GM21528 (cell line): Measurements from ENCODE around the gene TMEM217.
"Not testable (repeated sequence)": the region's sequence is repeated elsewhere in the genome, so short reads cannot be mapped to it uniquely, and the experiment has no call there.

Experiments
- ATAC-seq: cut with Tn5 transposase; IDR thresholded peaks from one replicate; pipeline ENCODE4 v1.9.1; 2021; ENCODE audit warnings: mild to moderate bottlenecking, moderate library complexity; ENCODE audit not compliant: unreplicated experiment, low FRiP score

Gene TMEM217

DNA sequence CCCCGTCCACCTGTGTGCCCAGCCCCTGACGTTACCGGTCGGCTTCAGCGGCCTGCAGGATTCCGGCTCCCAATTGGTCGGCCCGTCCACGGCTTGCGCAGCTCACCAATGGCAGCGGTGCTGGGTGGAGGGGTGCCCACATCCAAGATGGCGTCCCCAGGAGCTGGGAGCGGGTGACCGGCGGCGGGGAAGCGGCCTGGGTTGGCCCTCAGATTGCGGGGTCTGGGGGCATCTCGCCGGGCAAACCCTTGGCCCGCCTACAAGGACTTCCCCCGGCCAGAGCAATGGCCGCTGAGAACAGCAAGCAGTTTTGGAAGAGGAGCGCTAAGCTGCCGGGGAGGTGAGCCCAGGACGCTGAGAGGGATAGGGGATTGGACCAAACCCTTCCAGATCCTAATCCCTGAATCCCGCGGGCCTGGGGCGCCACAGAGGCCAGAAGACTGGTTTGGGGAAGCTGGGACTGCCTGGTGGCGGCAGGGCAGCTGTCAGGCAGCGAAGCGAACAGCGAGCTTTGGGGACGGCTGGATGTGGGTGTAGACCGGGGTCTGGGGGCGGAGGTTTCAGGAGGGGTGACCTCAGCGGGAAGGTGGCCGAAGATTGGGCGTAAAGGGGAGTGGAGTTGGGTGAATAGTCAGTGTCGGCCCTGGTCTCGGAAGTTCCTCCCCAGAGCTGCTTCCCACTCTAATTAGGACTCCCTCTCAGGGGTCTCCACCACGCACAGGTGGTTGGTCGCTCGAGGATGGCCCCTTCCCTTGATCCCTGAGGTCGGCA lies at the start of gene TMEM217, which contains the start of gene TBC1D22B:
TSS of gene TMEM217 (minus strand) at position 511 of the 771 bp plus-strand sequence. CDS start 39,114 bp downstream, outside the sequence.
TSS of gene TBC1D22B (plus strand) at position 139 of the 771 bp plus-strand sequence. CDS start at position 285, 146 bp downstream.
- ATAC-seq: peak; percentile 95

DNA sequence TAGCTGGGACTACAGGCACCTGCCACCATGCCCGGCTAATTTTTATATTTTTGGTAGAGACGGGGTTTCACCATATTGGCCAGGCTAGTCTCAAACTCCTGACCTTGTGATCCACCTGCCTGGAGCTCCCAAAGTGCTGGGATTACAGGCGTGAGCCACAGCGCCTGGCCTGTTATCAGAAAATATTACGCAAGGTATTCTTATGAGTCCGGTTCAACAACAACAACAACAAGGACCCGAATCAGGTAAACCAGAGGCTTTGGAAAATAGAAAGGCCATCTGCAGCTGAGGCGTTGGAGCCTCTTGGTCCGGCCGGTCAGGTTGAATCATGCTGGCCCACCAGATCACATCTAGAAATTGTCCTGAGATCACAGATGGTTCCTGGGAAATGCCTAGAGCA lies 49.5 kb upstream of the TMEM217 start:
- ATAC-seq: not testable (repeated sequence)

DNA sequence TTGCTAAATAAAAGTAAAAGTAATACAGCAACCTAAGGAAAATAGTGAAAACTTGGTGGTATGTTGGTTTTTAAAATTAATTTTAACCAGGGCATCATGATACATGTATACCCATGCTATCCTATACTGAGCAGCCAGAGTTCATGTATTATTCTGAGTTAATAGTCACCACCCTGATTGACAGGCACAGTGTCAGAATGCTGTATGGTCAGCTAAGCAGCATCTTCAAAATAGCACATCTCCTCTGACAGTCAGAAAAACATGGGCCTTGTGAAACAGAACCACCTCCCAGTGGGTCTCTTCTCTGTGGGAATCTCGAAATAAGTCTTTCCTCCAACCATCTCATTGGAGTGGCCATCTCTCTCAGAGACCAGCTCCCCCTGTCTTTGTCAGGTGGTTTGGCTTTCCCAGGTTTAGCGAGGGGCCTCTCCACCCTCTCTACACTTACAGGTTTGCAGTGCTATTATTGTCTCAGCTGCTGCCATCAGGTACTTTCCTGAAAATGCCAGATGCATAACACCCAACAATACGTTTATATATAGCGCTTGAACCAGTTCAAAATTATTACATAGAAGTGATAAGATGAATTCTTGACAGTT lies 48.8 kb upstream of the TMEM217 start:
- no peak for ATAC-seq

DNA sequence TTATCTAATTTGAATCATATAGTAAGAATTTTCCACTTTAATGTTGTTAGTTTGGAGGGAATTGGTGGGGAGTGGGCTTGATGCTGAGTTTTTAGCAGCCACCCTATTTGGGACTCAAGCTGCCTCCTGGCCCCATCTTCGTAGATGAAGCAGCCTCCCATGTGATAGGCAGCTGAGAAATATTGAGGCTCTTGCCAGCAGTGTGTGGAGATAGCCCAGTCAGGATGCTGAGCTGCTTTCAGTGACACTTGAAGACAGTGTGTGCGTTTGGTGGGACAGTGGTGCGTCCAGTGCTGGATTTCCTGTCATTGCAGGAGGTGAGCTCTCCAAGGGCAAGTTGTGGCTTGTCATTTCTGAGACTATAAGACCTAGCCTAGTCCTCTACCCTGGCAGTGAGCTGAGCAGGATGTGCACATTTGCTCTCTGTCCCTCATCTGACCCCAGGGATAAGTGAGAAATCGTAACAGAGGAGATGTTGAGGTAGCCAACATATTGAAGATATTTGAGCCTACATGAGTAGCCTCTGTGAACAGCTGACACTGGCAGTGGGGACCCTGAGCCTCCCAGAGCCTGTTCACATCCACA lies 48.0 kb upstream of the TMEM217 start:
- no peak for ATAC-seq

DNA sequence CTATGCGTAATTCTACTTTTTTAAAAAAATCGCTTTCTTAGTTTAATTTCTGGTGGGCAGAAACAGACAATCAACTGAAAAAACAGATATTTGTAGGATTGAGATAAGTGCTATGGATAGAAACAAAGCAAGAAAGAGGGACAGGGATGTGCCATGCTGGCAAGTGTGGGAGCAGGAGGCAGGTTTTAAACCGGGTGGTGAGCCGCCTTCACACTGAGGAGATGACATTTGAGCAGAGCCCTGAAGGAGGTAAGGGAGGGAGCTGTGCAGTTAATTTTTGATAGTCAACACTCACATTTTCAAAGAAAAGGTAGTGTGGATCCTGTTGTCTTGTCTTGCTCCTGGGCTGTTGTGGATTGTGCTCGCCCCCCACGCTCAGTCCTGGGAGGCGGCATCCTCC lies 46.8 kb upstream of the TMEM217 start:
- no peak for ATAC-seq

DNA sequence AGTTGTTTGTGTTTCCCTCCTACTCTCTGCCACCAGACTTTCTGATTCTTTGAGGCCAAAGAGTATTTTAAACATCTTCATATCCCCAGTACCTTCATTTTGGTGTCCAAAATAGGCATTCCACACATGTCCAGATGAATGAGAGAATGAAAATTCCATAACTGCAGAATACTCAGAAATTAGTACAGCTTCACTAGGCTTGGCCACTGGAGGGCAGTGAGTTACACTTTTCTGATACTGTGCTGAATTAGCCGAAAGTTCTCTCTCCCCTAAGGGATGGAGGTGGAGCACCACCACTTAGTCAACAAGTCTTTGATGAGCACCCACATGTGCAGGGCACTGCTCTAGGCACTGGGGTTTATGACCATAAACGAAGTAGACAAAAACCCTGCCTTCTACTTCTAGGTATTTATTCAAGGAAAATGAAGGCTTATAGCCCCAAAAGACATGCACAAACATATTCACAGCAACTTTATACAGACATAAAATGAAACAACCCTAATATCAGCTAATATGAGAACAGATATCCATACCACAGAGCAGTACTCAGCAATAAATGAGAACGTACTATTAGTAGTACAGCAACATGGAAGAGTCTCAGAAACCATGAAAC lies 46.1 kb upstream of the TMEM217 start:
- ATAC-seq: no peak

DNA sequence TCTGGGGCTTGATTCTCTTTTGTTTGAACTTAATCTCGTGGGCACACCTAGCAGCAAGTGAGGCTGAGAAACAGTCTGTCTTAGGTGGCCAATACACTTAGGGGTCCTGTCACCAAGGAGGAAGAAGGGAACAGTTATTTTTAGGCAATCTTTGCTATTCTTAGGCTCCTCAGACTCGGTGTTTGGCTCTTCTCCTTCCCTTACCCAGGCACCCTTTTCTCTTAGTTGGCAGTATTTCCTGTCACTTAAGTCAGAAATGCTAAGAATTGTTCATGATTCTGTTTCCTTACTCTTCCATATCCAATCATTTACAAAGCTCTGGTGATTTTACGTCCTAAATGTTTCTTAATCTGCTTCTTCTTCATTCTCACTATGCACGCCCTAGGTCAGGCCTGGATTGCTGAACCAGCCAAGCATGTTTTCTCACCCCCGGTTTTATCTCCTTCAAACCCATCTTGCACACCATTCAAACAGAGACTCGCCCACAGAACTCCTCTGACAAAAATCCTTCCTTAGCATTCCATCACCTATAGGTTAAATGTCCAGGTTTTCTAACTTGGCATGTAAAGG lies 45.2 kb upstream of the TMEM217 start:
- no peak for ATAC-seq

DNA sequence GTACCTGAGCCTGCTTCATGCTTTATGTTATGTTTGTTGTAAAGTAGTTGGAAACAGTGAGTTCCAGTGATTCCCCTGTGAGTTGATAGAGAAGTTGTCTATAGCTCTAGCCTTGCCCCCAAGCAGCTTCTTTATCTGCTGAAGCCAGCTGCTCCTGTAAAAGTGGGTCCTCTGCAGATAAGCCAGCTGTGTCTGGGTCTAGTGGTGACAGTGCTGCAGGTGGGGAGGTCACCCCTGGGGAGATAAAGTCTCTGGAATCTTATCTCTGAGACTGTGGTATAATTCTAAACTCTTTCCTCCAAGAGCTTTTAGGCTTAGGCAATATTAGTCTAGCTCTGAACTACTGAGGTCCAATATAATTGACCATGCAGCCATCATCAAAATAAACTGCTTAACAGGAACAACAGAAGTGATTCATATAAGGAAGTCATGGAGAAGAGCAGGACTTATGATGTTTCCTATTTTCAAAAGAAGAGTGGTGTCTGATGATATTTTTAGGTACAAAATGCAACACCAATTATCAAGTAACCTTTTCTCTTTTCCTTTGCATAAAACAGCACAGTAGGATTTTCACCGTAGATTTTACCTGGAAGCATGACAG lies 44.2 kb upstream of the TMEM217 start:
- ATAC-seq: no peak

DNA sequence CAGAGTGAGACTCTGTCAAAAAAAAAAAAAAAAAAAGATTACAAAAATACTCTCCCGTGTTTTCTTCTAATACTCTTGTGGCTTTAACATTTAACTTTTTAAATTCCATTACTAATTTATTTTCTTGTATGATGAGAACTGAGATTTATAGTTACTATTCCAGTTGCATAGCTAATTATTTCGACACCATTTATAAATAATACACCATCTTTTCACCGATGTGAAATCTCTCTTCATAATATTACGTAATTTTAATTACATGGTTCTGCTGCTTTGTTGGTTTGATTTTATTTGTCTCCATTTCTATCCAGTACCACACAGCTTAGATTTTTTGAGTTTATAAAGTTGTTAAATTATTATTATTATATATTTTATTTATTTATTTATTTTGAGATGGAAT lies 42.0 kb upstream of the TMEM217 start:
- no peak for ATAC-seq

DNA sequence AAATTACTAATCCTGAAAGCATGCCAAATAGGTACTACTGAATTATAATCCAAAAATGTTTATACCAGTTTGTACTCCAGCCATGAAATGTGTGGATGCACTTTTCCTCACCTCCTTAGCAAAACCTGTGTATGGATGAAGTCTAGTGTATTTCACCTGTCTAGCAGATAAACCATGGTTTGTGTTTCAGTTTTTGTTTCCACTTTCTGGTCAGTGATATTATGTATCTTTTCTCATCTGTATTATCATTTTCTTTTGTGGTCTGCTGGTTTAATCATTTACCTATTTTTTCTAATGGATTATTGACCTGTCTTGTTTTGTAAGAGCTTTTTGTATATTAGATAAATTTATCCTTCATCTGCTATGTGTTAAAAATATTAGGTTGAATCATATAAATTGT lies 41.0 kb upstream of the TMEM217 start:
- ATAC-seq: no peak

DNA sequence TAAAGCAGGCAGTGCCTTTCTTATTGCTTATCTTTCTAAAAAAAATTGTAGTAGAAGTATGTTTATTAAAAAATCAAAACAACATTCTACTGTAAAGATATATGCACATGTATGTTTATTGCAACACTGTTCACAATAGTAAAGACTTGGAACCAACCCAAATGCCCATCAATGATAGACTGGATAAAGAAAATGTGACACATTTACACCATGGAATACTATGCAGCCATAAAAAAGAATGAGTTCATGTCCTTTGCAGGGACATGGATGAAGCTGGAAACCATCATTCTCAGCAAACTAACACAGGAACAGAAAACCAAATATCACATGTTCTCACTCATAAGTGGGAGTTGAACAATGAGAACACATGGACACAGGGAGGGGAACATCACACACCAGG lies 39.7 kb upstream of the TMEM217 start:
- ATAC-seq: not testable (repeated sequence)

DNA sequence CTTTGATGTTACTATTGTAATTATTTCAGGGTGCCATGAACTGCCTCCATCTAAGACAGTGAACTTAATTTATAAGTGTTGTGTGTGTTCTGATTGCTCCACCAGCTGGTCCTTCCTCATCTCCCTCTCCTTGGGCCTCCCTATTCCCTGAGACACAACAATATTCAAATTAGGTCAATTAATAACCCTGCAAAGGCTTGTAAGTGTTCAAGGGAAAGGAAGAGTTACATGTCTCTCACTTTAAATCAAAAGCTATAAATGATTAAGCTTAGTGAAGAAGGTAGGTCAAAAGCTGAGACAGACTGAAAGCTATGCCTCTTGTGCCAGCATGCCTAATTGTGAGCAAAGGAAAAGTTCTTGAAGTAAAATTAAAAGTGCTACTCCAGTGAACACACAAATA lies 35.5 kb upstream of the TMEM217 start:
- no peak for ATAC-seq

DNA sequence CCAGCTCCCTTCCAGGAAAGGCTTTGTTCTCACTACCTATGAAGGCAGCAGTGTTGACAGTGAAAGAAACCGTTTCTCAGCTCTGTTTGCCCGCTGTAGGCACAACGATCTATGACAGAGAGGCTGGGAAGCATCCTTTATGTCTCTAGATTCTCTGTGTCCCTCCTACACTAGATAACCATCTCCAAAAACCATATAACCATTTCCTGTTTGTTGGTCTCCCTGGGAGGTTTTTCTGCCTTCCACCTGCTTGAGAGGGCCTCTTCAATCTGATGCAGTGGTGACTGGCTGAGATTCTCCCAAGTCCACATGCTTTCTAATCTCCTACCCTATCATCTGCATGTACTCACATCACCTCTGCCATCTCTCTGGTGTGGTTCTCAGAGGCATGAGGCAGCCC lies 32.0 kb upstream of the TMEM217 start:
- no peak for ATAC-seq

DNA sequence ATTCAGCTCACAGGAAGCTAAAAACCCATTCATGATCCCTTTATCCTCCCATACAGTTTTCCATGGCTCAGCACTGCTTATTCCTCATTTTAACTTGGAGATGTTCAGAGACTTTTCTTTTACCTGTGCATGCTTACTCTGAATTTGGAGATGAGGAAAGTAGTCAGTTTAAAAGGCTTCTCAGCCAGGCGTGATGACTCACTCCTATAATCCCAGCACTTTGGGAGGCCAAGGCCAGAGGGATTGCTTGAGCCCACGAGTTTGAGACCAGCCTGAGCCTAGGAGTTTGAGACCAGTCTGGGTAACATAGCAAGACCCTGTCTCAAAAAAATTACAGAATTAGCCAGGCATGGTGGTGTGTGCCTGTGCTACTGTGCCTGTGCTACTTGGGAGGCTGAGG lies 30.3 kb upstream of the TMEM217 start:
- no peak for ATAC-seq

DNA sequence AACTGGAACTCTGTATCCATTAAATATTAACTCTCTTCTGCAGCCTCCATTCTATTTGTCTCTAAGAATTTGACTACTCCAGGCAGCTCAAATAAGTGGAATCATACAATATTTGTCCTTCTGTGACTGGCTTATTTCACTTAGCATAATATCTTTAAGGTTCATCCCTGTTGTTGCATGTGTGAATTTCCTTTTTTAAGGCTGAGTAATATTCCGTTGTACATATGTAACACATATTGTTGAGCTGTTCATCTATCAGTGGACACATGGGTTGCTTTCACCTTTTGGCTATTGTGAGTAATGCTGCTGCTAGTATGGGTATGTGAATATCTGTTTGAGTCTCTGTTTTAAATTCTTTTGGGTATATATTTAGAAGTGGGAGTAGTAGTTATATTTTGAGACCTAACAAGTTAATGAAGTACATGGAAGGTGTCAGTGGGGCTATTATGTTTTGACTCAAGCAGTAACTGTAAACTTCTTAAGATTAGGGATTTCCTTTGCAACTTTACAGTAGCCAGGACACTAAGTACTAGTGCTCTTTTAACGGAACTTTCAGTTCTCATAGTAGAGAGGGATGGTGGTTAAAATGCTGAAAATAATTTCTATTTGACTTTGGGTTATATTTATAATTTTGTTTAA lies 29.7 kb upstream of the TMEM217 start:
- no peak for ATAC-seq

DNA sequence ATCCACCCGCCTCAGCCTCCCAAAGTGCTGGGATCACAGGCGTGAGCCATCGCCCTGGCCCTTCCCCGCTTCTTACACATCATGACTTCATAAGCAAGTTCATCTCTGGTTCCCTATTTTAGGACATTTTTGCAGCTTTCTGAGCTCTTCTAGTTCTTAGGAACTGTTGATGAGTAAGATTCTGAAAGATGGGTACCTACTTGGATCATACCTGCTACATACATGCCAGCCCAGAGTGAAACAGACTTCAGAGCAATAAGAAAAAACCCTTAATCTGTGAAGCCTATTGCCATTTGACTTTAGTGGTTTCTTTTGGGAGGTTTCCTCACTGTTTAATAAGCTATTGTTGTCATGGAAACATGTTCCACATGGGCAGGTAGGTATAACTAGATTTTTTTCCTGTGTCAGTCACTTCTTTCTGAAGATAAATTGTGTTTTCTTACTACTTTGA lies 27.9 kb upstream of the TMEM217 start:
- no peak for ATAC-seq

DNA sequence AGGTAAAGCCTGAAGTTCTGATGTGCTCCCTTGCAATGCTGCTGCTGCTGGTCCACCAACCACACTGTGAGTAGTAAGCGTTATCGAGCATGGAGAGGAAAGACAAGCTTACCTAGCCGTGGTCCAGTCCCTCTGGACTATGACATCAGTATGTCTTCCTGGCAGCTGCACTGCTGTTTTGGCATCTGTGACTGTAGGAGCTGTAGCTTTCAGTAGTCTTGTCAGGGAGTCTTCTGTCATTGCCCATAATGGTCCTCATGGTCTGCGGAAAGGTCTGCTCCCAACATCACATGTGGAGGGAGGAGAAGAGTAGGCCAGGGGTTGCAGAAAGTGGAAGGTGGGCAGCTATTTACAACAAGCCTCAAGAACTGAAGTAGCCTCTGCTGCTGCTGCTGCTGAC lies 26.8 kb upstream of the TMEM217 start:
- no peak for ATAC-seq

DNA sequence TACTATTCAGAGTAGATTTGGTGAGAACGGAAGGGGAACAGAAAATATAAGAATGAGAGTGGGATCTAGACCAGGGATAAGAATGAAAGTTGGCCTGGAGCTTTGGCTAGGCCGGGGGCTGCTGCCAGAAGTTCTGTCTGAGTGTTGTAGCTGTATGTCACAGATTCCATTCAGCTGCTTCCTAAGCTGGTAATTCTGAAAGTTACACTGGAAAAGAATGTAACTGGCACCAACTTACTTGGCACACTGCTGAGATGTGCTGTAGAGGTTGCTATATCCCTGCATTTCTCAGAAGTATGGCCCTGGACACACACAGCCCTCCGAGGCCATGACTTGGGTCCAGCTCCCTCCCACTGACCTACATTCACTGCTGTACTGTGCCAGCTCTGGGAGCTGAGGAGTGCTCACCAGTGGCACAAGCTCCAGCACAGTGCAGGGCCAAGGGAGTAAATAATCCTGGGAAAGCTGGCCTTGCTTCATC lies 25.8 kb upstream of the TMEM217 start:
- ATAC-seq: no peak

DNA sequence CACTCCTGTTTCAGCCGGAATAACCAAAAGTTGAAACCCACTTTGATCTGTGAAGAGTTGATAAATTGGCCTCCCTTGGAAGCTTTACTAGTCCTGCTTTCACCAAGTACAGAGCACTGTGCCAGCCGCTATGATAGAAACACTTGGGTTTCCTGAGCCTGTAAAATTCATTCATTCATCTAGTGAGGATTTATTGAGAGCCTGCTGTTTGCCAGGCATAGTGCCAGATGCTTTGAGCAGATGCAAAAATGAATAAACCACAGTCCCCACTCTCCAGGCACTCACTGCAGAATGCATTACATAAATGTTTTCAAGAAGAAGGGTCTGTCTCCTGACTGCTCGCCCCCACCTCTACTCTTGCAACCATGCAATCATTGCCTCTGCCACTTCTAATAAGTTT lies 25.3 kb upstream of the TMEM217 start:
- no peak for ATAC-seq

DNA sequence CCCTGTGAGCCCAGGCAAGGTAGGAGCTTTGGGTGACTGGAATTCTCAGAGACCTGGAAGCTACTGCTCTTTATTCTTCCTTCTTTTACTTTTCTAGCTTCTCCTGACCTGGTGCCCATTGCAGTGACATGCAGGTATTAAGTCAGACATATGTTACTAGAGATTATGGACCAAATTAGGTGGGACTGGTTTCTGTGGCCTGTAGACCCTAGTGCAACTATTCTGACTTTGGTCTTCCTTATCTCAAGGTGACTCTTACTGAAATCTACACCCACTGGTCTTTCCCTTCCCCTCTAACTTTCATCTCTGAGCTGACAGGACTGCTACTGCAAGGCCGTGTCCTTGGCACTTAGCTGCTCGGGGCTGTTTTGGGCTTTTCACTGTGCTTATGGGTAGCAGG lies 24.4 kb upstream of the TMEM217 start:
- ATAC-seq: no peak
